HG03039 (cell line): ENCODE results near the gene ARHGEF17.

Source experiments
- ATAC-seq: cut with Tn5 transposase; IDR thresholded peaks from one replicate; pipeline ENCODE4 v1.9.1; 2021; ENCODE audit warnings: mild to moderate bottlenecking, moderate library complexity; ENCODE audit not compliant: unreplicated experiment

ARHGEF17 gene

GRCh38 chr11:73313652-73314051 is 5.6 kb downstream of the ARHGEF17 start:
- ATAC-seq = no peak

- ATAC-seq = peak; percentile 44
These were observed 6.3 kb downstream of the ARHGEF17 start for GRCh38 chr11:73314117-73314961.

- ATAC-seq = no peak
These were observed 7.4 kb downstream of the ARHGEF17 start for GRCh38 chr11:73315293-73316020.

GRCh38 chr11:73316422-73316821 is 8.3 kb downstream of the ARHGEF17 start:
- ATAC-seq = no peak

- ATAC-seq = no peak
These were observed 9.3 kb downstream of the ARHGEF17 start for GRCh38 chr11:73317373-73317772.

- ATAC-seq = no peak
These were observed 9.7 kb downstream of the ARHGEF17 start for GRCh38 chr11:73317803-73318202.

GRCh38 chr11:73318501-73319011 is 10.5 kb downstream of the ARHGEF17 start:
- no peak for ATAC-seq

GRCh38 chr11:73320763-73321603 is 12.9 kb downstream of the ARHGEF17 start:
- no peak for ATAC-seq

GRCh38 chr11:73321604-73322381 is 13.7 kb downstream of the ARHGEF17 start:
- ATAC-seq = no peak

GRCh38 chr11:73322382-73323306 is 14.6 kb downstream of the ARHGEF17 start:
- no peak for ATAC-seq

GRCh38 chr11:73323464-73323863 is 15.4 kb downstream of the ARHGEF17 start:
- no peak for ATAC-seq

- ATAC-seq = no peak
These were observed 16.0 kb downstream of the ARHGEF17 start for GRCh38 chr11:73324116-73324515.

- ATAC-seq = no peak
These were observed 16.6 kb downstream of the ARHGEF17 start for GRCh38 chr11:73324665-73325035.

- ATAC-seq = peak; percentile 58
These were observed 17.2 kb downstream of the ARHGEF17 start for GRCh38 chr11:73325036-73325981.

GRCh38 chr11:73326929-73327811 is 19.1 kb downstream of the ARHGEF17 start:
- ATAC-seq = no peak

GRCh38 chr11:73327812-73328364 is 19.8 kb downstream of the ARHGEF17 start:
- no peak for ATAC-seq

- no peak for ATAC-seq
These were observed 22.6 kb downstream of the ARHGEF17 start for GRCh38 chr11:73330569-73331093.
